Upper lobe of right lung (tissue), 1 donor: ENCODE measurements around the gene PLPP4. TPM values are rescaled to one million over a fixed set of nuclear protein-coding genes. Genes with fewer than 3 reads are reported as not detected.

Experiments
- ATAC-seq: fragments of 200-7000 bp; cut with Tn5 transposase; one replicate; pipeline ENCODE4 v1.9.1; 2020; ENCODE audit warnings: mild to moderate bottlenecking, moderate library complexity
- DNase-seq: peaks from one replicate; pipeline ENCODE4 v3.0.0-alpha.2; 2020
- H3K27ac ChIP-seq: fragments of 200-600 bp; one replicate; pipeline ENCODE4 v1.8.0; 2022
- H3K27me3 ChIP-seq: fragments of 200-600 bp; one replicate; pipeline ENCODE4 v1.8.0; 2022; ENCODE audit warnings: mild to moderate bottlenecking
- H3K36me3 ChIP-seq: fragments of 200-600 bp; one replicate; pipeline ENCODE4 v1.8.0; 2022
- H3K4me1 ChIP-seq: fragments of 200-600 bp; one replicate; pipeline ENCODE4 v1.8.0; 2022
- H3K4me3 ChIP-seq: fragments of 200-600 bp; one replicate; pipeline ENCODE4 v1.8.0; 2022; ENCODE audit warnings: mild to moderate bottlenecking
- H3K9me3 ChIP-seq: fragments of 200-600 bp; one replicate; pipeline ENCODE4 v1.8.0; 2022
- CTCF ChIP-seq: fragments of 200-600 bp; IDR thresholded peaks from one replicate; pipeline ENCODE4 v1.8.0; 2022; ENCODE audit warnings: antibody characterized with exemption
- intact Hi-C: fragments of 100-400 bp; cut with DNase I; formaldehyde crosslinking; loops from one replicate; pipeline ENCODE4 v1.11.0; 2022
- total RNA-seq: library from RNA; stranded (reverse); fragmentation: NEBNext Ultra II Directional; extraction: Animal tissue kit (Norgen Biotek cat#: 25700); gene quantifications from one replicate; pipeline ENCODE4 v1.2.1, GENCODE V29; 2021
- donor health status: DM: no; HTN: yes; CAD: no; lungs with severe emphysema.

Gene PLPP4
- total RNA-seq, 1 donor from 2014 or later: 0.38 TPM

- no peak for TF ChIP-seq CTCF
- H3K9me3 ChIP-seq: peaks cover 6% of the 10 kb centered on the region
- ATAC-seq: peak; percentile 87
Observed at GRCh38 chr10:120475844-120476791, 19.1 kb downstream of the PLPP4 start.

GRCh38 chr10:120477021-120477742 is 20.2 kb downstream of the PLPP4 start:
- intact Hi-C loops: no loop called here
- H3K36me3 ChIP-seq: no peaks in the 10 kb centered on the region
- no peaks in the 10 kb centered on the region for H3K4me1 ChIP-seq
- no peak for ATAC-seq
- no peaks in the 10 kb centered on the region for H3K9me3 ChIP-seq
- TF ChIP-seq CTCF: no peak
- no peaks in the 10 kb centered on the region for H3K27me3 ChIP-seq
- no peak overlapping the region for H3K4me3 ChIP-seq
- DNase-seq: no peak
- H3K27ac ChIP-seq: no peak overlapping the region

More at GRCh38 chr10:120475844-120476791, 19.1 kb downstream of the PLPP4 start:
- intact Hi-C loops: no loop called here
- Histone ChIP-seq H3K4me1 (no peaks in the 10 kb centered on the region), H3K36me3 (no peaks in the 10 kb centered on the region), H3K27ac (no peak overlapping the region), H3K27me3 (no peaks in the 10 kb centered on the region), H3K4me3 (no peak overlapping the region)
- peak; percentile 68 for DNase-seq

GRCh38 chr10:120477743-120478141 is 20.7 kb downstream of the PLPP4 start:
- DNase-seq (no peak), ATAC-seq (no peak)
- TF ChIP-seq CTCF: no peak
- Histone ChIP-seq H3K4me1 (no peaks in the 10 kb centered on the region), H3K27me3 (no peaks in the 10 kb centered on the region), H3K36me3 (no peaks in the 10 kb centered on the region), H3K9me3 (no peaks in the 10 kb centered on the region), H3K4me3 (no peak overlapping the region), H3K27ac (no peak overlapping the region)
- intact Hi-C loops: no loop called here

GRCh38 chr10:120478386-120478785 is 21.4 kb downstream of the PLPP4 start:
- H3K4me3 ChIP-seq: no peak overlapping the region
- TF ChIP-seq CTCF: no peak
- ATAC-seq (no peak), DNase-seq (no peak)
- H3K9me3 ChIP-seq: no peaks in the 10 kb centered on the region
- H3K27me3 ChIP-seq: no peaks in the 10 kb centered on the region
- intact Hi-C loops: no loop called here
- H3K36me3 ChIP-seq: no peaks in the 10 kb centered on the region
- no peak overlapping the region for H3K27ac ChIP-seq
- H3K4me1 ChIP-seq: no peaks in the 10 kb centered on the region

GRCh38 chr10:120479506-120479905 is 22.5 kb downstream of the PLPP4 start:
- Histone ChIP-seq H3K36me3 (no peaks in the 10 kb centered on the region), H3K27ac (no peak overlapping the region), H3K9me3 (no peaks in the 10 kb centered on the region), H3K4me1 (no peaks in the 10 kb centered on the region), H3K4me3 (no peak overlapping the region), H3K27me3 (no peaks in the 10 kb centered on the region)
- no peak for DNase-seq
- intact Hi-C loops: no loop called here
- ATAC-seq: no peak
- no peak for TF ChIP-seq CTCF
